ENCODE data around the gene VRK3.

The VRK3 gene

DNA sequence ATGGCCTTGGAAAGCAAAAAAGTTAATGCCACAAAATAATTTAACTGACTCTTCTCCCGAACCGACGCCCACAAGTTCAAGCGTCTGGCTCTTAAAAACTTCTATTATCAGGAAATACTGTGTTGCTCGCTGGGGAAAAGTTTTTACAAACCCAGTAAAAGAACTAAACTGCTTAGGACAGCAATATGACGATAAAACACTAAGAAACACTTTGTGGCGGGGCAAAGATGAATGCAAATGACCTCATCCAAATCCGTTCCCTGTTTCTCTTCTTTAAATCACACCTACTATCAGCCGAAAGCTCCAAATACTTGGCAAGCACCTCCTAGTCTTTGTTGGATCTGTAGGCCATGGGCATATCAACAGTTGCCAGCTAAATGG, 69.1 kb downstream of the VRK3 start:
- no peak overlapping the region for H3K4me3 ChIP-seq (replicated peaks; ENCODE audit: low read depth, low read length)
- H3K36me3 ChIP-seq (ENCODE audit: control insufficient read depth, insufficient read depth, low read length): no peaks in the 10 kb centered on the region
- TF ChIP-seq, protein P1, sequence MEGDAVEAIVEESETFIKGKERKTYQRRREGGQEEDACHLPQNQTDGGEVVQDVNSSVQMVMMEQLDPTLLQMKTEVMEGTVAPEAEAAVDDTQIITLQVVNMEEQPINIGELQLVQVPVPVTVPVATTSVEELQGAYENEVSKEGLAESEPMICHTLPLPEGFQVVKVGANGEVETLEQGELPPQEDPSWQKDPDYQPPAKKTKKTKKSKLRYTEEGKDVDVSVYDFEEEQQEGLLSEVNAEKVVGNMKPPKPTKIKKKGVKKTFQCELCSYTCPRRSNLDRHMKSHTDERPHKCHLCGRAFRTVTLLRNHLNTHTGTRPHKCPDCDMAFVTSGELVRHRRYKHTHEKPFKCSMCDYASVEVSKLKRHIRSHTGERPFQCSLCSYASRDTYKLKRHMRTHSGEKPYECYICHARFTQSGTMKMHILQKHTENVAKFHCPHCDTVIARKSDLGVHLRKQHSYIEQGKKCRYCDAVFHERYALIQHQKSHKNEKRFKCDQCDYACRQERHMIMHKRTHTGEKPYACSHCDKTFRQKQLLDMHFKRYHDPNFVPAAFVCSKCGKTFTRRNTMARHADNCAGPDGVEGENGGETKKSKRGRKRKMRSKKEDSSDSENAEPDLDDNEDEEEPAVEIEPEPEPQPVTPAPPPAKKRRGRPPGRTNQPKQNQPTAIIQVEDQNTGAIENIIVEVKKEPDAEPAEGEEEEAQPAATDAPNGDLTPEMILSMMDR (IDR thresholded peaks at IDR 0.05; ENCODE audit: insufficient read depth, low read length, poor library complexity, severe bottlenecking): no peak
- DNase-seq (ENCODE audit: extremely low read depth, insufficient read length): no peak
- H3K27me3 ChIP-seq (replicated peaks; ENCODE audit: control insufficient read depth, insufficient read depth, low read length): no peaks in the 10 kb centered on the region

DNA sequence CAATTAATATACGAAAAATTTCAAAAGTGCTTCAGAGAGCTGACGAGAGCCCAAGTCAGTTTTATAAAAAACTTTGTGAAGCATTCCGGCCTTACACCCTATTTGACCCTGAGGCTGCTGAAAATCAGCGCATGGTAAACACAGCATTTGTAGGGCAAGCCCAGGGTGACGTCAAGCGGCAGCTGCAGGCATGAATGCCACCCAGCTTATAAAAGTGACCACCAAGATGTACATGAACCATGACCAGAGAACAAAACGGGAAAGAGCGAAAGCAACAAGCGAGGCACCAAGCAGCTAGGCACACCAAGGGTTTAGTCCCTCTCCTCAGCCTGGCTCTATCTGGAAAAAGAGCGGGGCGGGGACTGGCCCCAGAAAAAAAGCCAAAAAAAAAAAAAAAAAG, 70.2 kb downstream of the VRK3 start:
- TF ChIP-seq, protein P1 (IDR thresholded peaks at IDR 0.05; ENCODE audit: insufficient read depth, low read length, poor library complexity, severe bottlenecking): no peak
- no peaks in the 10 kb centered on the region for H3K36me3 ChIP-seq (ENCODE audit: control insufficient read depth, insufficient read depth, low read length)
- H3K4me3 ChIP-seq (replicated peaks; ENCODE audit: low read depth, low read length): no peak overlapping the region
- DNase-seq (ENCODE audit: extremely low read depth, insufficient read length): no peak
- H3K27me3 ChIP-seq (replicated peaks; ENCODE audit: control insufficient read depth, insufficient read depth, low read length): no peaks in the 10 kb centered on the region

- Histone ChIP-seq H3K4me3 (replicated peaks; ENCODE audit: low read depth, low read length) (no peak overlapping the region), H3K36me3 (ENCODE audit: control insufficient read depth, insufficient read depth, low read length) (no peaks in the 10 kb centered on the region), H3K27me3 (replicated peaks; ENCODE audit: control insufficient read depth, insufficient read depth, low read length) (no peaks in the 10 kb centered on the region)
- no peak for DNase-seq (ENCODE audit: extremely low read depth, insufficient read length)
- TF ChIP-seq, protein P1 (IDR thresholded peaks at IDR 0.05; ENCODE audit: insufficient read depth, low read length, poor library complexity, severe bottlenecking): no peak
Measured at GRCh38 chr19:49954092-49954829, 70.9 kb downstream of the VRK3 start.

GRCh38 chr19:49953416-49953815, 71.8 kb downstream of the VRK3 start:
- DNase-seq (ENCODE audit: extremely low read depth, insufficient read length): no peak
- no peak overlapping the region for H3K4me3 ChIP-seq (replicated peaks; ENCODE audit: low read depth, low read length)
- TF ChIP-seq, protein P1 (IDR thresholded peaks at IDR 0.05; ENCODE audit: insufficient read depth, low read length, poor library complexity, severe bottlenecking): no peak

GRCh38 chr19:49952906-49953305, 72.3 kb downstream of the VRK3 start:
- DNase-seq (ENCODE audit: extremely low read depth, insufficient read length): no peak
- TF ChIP-seq, protein P1 (IDR thresholded peaks at IDR 0.05; ENCODE audit: insufficient read depth, low read length, poor library complexity, severe bottlenecking): no peak

More at GRCh38 chr19:49953416-49953815, 71.8 kb downstream of the VRK3 start:
- no peaks in the 10 kb centered on the region for H3K27me3 ChIP-seq (replicated peaks; ENCODE audit: control insufficient read depth, insufficient read depth, low read length)
- H3K36me3 ChIP-seq (ENCODE audit: control insufficient read depth, insufficient read depth, low read length): no peaks in the 10 kb centered on the region

DNA sequence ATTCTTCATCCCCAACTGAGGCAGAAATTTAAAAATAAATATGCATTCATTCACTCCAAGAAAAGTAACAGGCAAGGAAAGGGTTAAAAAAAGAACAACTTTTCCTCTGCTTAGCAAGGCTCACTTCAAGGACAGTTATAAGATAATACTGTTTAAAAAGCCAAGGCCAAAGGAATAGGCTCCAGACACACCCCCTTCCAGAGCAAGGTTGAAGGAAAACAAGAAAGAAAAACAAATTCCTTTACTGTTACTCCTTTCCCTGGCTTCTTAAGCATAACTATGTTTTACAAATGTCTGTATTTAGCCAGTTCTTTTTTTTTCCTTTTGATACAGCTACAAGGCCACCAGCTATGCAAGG, 72.7 kb downstream of the VRK3 start:
- H3K27me3 ChIP-seq (replicated peaks; ENCODE audit: control insufficient read depth, insufficient read depth, low read length): no peaks in the 10 kb centered on the region
- TF ChIP-seq, protein P1 (IDR thresholded peaks at IDR 0.05; ENCODE audit: insufficient read depth, low read length, poor library complexity, severe bottlenecking): no peak
- H3K36me3 ChIP-seq (ENCODE audit: control insufficient read depth, insufficient read depth, low read length): no peaks in the 10 kb centered on the region
- DNase-seq (ENCODE audit: extremely low read depth, insufficient read length): no peak
- no peak overlapping the region for H3K4me3 ChIP-seq (replicated peaks; ENCODE audit: low read depth, low read length)

More at GRCh38 chr19:49952906-49953305, 72.3 kb downstream of the VRK3 start:
- H3K4me3 ChIP-seq (replicated peaks; ENCODE audit: low read depth, low read length): no peak overlapping the region
- no peaks in the 10 kb centered on the region for H3K36me3 ChIP-seq (ENCODE audit: control insufficient read depth, insufficient read depth, low read length)
- H3K27me3 ChIP-seq (replicated peaks; ENCODE audit: control insufficient read depth, insufficient read depth, low read length): no peaks in the 10 kb centered on the region

All from GM06990 (cell line).